Brain microvascular endothelial cell (primary cell): Measurements from ENCODE around the gene RPS6KA3.
"Not testable (repeated sequence)": the region's sequence is repeated elsewhere in the genome, so short reads cannot be mapped to it uniquely, and the experiment has no call there.

ENCODE experiments used
- DNase-seq: peaks from one replicate; pipeline ENCODE4 v3.0.0-alpha.2; 2020
- H3K27ac ChIP-seq: fragments of 250-450 bp; sonication (Bioruptor Pico); 2 replicates; pipeline ENCODE4 v1.5.1; 2020; ENCODE audit warnings: mild to moderate bottlenecking, moderate library complexity
- H3K27me3 ChIP-seq: fragments of 250-450 bp; sonication (Bioruptor Pico); replicated peaks from 2 replicates; pipeline ENCODE4 v1.5.1; 2020; ENCODE audit warnings: mild to moderate bottlenecking
- H3K36me3 ChIP-seq: fragments of 250-450 bp; sonication (Bioruptor Pico); replicated peaks from 2 replicates; pipeline ENCODE4 v1.5.1; 2020; ENCODE audit warnings: mild to moderate bottlenecking
- H3K4me3 ChIP-seq: 2 replicates; pipeline ENCODE4 v1.5.1; 2011; ENCODE audit warnings: low read depth, mild to moderate bottlenecking, control low read depth, low read length, moderate library complexity
- CTCF ChIP-seq: IDR thresholded peaks from 2 replicates; pipeline ENCODE4 v1.5.1; 2011; ENCODE audit warnings: low read depth, mild to moderate bottlenecking, moderate library complexity, low read length, control low read depth, inconsistent platforms; ENCODE audit errors: missing control alignments
- in situ Hi-C: cut with HindIII; loops from 2 replicates; pipeline ENCODE4 v1.10.0; 2017; ENCODE audit warnings: low sequenced_read_pairs, low pct_ligation_motif_present

The RPS6KA3 gene

DNA sequence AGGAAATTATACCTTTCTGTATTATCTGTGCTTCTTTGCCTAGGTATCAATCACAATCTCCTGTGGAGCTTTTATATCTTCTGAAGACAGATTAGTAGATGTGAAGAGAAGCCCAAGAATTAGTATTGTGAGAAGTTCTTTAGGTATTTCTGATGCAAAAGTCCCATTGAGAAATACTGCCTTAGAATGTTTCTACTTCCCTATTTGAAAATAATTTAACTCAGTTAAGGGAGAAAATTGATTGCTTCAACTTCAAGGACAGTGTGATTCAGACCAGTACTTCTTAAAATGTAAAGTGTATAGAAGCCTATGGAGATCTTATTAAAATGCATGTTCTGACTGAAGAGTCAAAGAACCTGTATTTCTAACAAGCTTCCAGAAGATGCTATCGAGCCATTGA is 134.0 kb downstream of the RPS6KA3 start:
- no peak for TF ChIP-seq CTCF
- DNase-seq = no peak
- H3K36me3 ChIP-seq = peaks cover 61% of the 10 kb centered on the region
- no peak overlapping the region for H3K27ac ChIP-seq
- H3K4me3 ChIP-seq = no peak overlapping the region
- no peaks in the 10 kb centered on the region for H3K27me3 ChIP-seq
- in situ Hi-C loops = no loop called here

DNA sequence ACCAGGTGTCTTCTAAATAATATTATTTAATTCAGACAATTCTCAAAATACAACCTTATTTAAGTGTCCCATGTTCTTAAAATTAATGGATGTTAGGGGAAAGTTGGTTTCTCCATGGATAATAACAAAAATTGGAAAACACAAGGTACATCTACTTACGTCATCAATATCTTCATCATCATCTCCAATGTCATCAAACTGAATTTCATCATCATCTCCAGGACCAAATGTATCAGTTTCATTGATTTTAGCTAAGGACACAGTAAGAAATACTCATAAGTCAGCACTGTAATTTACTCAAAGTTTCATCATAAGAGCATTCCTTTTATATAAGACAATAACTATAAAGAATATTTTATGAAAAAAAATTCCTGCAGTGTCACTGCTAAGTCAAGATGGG is 136.4 kb downstream of the RPS6KA3 start:
- Histone ChIP-seq H3K36me3 (peaks cover 50% of the 10 kb centered on the region), H3K27me3 (no peaks in the 10 kb centered on the region), H3K4me3 (no peak overlapping the region), H3K27ac (no peak overlapping the region)
- in situ Hi-C loops = no loop called here
- no peak for DNase-seq
- TF ChIP-seq CTCF = no peak

GRCh38 chrX:20129547-20129946 is 137.2 kb downstream of the RPS6KA3 start:
- in situ Hi-C loops = no loop called here
- peaks cover 49% of the 10 kb centered on the region for H3K36me3 ChIP-seq
- TF ChIP-seq CTCF = no peak

GRCh38 chrX:20128670-20129069 is 138.0 kb downstream of the RPS6KA3 start:
- in situ Hi-C loops = no loop called here
- no peak for TF ChIP-seq CTCF
- Histone ChIP-seq H3K27ac (no peak overlapping the region), H3K27me3 (no peaks in the 10 kb centered on the region), H3K4me3 (no peak overlapping the region), H3K36me3 (peaks cover 44% of the 10 kb centered on the region)
- no peak for DNase-seq

More at GRCh38 chrX:20129547-20129946, 137.2 kb downstream of the RPS6KA3 start:
- DNase-seq = no peak
- Histone ChIP-seq H3K27ac (no peak overlapping the region), H3K4me3 (no peak overlapping the region), H3K27me3 (no peaks in the 10 kb centered on the region)

- peaks cover 33% of the 10 kb centered on the region for H3K36me3 ChIP-seq
- H3K4me3 ChIP-seq, in situ Hi-C loops, H3K27me3 ChIP-seq, DNase-seq, H3K27ac ChIP-seq: not testable (repeated sequence)
These were observed 139.3 kb downstream of the RPS6KA3 start for GRCh38 chrX:20127440-20127839.

GRCh38 chrX:20126833-20127232 is 139.9 kb downstream of the RPS6KA3 start:
- H3K27ac ChIP-seq, H3K4me3 ChIP-seq, in situ Hi-C loops, H3K27me3 ChIP-seq, DNase-seq: not testable (repeated sequence)
- H3K36me3 ChIP-seq = peaks cover 30% of the 10 kb centered on the region

DNA sequence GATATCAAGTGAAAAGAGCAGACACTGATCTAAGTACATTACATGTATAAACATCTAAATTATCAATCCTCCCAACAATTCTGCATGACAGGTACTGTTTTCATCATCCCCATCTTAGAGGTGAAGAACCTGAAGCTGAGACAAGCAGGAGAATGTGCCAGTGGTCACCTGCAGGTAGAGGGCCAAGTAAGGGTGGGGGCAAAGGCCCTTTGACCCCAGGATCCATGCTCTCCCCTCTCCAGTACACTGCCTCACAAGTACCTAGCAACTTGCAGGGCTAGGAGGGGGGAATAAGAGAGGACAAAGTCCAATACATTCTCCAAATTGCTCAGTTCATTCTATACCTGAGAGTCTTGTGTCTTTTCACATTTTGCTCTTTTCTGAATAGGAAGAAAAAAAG is 141.7 kb downstream of the RPS6KA3 start:
- in situ Hi-C loops = no loop called here
- H3K27me3 ChIP-seq = no peaks in the 10 kb centered on the region
- H3K36me3 ChIP-seq = peaks cover 21% of the 10 kb centered on the region
- H3K4me3 ChIP-seq = no peak overlapping the region
- no peak for TF ChIP-seq CTCF
- no peak overlapping the region for H3K27ac ChIP-seq
- no peak for DNase-seq
